Measurements from ENCODE around the gene ATP1B1. TPM values are rescaled to one million over a fixed set of nuclear protein-coding genes. Genes with fewer than 3 reads are reported as not detected.

The ATP1B1 gene
- 16.1 TPM for polyA plus RNA-seq (ENCODE audit: insufficient read length)

DNA sequence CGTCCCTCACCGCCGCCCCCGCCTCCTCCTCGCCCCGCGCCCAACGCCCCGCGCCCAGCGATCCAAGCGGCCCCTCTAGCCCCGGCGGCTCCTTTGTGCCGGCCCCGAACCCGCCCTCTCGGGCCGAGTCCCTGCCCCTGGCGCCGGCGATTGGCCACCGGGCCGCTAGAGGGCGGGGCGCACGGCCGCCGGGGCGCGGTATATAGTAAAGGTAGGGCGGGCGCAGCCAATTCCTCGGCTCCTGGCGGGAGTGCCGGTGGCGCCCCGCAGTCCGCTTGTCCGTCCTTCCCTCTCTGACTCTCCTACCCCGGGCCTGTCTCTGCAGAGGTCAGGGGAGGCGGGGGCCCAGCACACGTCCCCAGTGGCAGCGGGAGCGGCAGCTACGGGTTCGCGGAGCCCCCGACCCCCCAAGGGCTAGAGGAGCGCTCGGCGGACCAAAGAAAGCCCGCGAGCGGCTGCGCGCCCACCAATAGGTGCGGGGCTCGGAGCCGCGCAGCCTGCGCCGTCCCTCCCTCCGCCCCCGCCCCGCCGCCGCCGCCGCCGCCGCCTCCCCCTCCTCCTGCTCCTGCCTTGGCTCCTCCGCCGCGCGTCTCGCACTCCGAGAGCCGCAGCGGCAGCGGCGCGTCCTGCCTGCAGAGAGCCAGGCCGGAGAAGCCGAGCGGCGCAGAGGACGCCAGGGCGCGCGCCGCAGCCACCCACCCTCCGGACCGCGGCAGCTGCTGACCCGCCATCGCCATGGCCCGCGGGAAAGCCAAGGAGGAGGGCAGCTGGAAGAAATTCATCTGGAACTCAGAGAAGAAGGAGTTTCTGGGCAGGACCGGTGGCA is at the start of gene ATP1B1:
ATP1B1 (plus strand) TSS at position 596 of the 826 bp plus-strand sequence; CDS start at position 736, 140 bp downstream.
- DNase-seq (ENCODE audit: low read depth) = no peak

DNA sequence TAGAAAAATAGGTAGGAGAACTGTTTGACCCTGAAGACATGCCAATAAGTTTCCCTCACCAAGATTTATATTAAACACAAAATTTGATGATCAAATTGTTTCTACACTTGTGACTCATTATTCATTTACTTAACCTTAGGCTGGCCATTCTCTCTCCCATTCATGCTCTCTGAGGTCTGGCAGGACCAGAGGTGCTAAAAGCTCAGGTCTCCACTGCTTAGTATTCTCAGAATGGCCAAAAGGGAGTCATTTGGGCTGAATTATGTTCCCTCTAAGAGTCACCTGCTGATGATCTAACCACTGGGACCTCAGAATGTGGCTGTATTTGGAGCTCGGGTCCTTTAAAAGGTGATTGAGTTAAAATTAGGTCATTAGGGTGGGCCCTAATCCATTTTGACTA is 47.1 kb upstream of the ATP1B1 start:
- no peak for DNase-seq (ENCODE audit: low read depth)

DNA sequence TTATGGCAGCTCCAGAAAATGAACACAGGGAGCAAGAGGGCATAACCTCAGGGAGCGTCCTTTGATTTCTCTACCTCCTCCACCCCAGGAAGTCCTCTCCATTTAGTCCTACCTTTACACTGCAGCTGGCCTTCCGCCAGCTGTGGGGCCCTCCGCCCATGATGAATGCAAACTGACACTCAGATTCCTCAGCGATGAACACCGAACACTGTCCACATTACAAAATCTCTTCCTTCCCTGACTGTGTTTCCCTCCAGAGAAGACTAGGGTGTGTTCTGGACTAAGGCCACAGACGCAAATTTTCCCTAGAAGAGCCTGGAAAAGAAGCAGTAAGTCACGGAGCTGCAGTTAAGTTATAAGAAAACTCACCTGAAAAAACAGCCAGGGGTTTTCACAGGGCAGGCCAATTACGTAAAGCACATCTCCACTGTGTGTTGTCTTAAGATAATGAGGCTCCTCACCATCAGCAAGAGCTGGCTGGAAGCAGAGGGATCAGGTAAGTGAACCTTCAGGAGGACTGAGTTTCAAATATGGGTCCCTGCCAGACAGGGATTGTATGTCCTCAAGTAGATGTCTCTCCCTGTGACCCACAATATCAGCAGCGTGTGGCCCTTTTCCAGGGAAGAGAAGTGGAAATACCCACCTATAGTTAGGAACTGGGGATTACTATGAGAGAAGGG is 46.3 kb upstream of the ATP1B1 start:
- DNase-seq (ENCODE audit: low read depth) = peak; percentile 46

DNA sequence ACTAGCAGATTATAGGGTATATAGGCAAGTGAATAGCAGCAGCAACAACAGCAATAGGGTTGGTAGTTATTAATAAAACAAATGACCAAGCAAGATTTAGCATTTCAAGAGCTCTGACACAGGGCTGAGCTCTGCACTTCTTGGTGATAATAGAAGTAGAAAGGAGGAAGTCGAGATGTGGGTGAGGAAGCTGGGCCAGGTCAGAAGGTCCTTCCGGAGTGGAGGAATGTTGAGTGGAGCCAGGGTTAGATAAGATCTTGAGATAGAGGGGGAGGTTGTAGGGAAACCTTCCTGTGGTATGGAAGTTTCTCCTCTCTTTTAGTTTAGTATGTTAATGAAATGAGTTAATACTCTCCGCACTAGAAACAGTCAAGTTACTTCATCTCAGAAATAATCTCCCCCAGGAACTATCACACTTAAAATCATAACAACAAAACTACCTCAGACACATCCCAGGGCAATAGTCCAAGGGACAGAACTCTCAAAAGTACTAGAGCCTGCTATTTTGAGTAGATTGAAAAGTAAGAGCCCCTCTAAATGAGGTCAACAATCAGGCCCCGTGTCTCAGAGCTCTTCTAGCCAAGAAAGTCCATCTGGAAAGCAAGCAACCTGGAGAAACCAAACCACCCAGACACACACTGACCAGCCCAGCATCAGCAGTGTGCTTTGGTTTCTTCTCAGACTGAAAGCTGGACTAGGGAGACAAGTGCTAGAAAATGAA is 45.4 kb upstream of the ATP1B1 start:
- peak; percentile 60 for DNase-seq (ENCODE audit: low read depth)

DNA sequence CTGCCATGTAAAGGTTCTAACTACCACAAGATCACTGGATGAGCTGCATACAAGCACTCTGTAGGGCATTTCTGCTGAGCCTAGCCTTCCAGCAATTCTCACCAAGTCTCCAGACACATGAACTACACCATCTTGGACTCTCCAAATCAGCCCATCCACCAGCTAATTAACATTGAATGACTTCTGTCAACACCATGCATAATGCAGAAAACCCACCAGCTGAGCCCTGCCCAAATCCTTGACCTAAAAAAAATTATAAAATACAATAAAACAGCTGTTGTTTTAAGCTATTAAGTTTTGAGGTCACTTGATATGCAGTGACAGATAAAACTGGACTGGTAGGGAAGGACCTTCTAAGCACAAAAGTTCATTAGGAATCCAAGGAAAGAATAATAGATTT is 44.3 kb upstream of the ATP1B1 start:
- DNase-seq (ENCODE audit: low read depth) = no peak

DNA sequence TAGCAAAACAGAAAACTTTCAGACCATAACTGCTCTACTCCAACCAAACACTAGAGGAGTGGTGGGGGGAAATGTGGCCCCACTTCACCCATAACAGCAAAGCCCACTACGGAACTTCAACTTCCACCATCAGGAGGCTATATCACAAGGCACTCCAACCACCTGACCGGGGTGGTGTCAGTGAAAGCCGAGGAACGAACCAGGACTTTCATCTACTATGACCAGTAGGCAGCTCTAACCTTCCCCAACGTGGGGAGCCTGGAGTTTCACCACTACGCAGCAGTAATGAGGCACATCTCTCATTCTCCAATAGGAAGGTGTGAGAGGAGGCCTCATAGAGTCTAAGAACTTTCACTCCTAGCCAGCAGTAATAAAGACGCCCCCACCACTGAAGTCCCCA is 42.4 kb upstream of the ATP1B1 start:
- no peak for DNase-seq (ENCODE audit: low read depth)

DNA sequence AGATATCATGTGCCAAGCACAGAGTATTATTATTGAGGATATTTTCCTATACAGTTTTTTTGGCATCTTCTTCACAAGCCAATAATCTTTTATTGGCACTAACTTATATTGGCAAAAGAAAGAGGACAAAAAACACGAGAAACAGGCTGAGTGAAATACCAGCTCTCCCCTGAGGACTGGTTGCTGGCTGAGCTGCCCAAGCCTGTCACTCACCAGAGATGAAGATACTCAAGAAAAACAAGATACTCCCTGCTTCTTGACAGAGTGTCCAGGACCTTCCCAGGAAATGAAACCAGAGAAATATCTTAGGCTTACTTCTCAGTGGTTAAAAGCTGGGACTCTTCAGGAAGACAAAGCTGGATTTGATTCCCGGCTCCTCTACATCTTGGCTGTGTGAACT is 35.9 kb upstream of the ATP1B1 start:
- no peak for DNase-seq (ENCODE audit: low read depth)

DNA sequence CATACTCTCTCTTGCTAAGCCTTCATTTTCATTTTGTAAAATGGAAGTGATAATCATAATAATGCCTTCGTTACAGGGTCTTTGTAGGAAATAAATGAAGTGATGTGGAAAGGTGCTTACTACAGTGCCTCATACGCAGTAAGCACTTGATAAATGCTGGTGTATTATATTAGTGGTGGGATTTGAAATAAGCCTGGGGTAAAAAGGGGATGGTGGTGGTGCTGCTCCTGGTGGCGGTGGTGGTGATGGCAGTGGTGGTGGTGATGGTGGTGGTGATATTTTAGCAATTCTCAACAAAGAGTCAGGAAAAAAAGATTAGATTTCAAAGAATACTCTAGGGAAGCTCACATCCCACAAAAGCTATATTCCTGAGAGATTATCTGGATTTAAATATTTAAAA is 35.5 kb upstream of the ATP1B1 start:
- no peak for DNase-seq (ENCODE audit: low read depth)

DNA sequence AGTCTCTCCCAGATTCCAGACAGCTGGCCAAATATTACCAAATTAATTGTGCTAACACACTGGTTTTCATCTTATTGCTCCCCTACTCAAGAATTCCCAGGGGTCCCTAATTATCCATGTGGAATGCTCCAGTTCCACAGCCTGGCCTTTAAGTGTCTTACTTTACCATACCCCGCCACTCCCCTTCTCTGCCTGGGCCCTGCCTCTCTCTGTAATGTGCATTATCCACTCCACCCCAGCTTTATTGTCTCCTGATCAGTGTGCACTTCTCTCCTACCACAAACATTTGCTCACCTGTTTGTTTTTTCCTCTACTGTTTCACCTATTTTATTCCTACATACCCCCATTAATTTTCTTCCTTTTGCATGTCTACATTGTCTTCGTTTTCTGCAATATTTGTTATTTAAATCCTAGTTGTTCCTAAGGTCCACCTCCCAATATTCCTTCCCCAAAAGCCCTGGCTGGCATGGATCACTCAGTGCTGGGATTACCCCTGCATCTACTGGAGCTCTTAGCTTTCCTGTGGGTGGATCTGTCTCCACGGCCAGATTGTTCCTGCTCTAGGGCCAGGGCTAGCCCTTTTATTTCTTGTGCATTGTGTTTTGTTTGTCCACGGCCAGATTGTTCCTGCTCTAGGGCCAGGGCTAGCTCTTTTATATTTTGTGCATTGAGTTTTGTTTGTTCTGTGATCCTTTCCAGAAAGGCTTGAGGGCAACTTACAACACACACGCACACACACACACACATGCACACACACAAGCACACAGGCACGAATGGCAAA is 33.4 kb upstream of the ATP1B1 start:
- no peak for DNase-seq (ENCODE audit: low read depth)

DNA sequence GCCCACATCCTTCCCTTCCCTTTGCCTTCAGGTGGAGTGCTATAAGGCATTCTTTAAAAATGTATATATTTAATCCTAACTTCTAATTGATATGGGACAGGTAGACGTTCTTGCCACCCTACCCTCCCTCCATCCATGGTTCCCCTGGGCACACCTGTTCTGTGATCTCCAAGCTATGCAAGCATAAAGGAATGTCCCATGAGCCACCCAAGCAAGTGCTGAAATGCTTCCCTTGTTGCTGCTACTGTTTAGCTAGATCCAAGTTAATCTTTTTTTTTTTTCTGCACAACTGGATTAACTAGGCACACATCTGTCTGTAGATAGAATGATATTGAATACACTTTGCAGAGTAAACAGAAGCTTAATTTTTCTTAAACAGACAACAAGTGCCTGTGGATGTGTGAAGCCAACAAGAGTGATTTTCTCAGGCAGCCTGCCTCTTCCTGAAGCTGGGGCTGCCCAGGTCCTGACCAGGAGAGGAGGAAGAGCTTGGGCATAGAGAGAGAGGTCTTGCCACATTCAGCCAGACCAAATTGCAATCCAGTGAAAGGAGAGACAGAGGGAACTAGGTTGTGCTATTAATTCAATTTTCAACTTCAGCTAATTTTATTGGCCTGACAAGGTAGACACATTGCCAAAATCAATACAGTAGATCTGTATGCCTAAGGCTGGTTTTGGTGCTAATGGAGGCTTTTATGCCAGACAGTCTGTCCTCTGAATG is 28.2 kb upstream of the ATP1B1 start:
- no peak for DNase-seq (ENCODE audit: low read depth)

DNA sequence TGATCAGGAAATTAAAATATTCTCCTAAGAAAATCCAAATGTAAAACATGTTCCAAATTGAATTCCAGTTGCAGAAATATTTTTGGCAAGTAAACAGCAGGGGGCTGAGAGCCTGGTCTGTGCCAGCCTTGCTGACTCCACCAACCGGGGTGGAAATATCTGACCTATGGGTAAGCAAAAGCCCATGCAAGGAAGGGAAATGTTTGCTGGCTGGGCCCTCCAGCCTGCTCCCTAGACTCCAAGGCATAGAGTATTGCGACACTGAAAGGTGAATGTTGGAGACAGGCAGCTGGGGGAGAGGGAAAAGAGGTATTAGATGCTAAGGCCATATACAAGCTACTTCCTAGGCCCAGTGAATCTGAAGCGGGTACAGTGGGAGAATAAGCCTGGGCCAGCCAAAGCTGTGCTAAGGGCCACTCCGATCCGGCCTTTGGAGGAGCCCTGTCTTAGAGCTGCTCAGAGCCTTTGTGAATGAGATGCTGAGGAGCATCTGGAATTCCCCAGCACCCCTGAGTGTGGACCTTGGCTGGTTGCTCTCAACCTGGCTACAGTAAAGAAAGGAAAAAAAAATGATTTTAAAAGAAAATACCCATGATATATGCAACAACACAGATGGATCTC is 24.9 kb upstream of the ATP1B1 start:
- no peak for DNase-seq (ENCODE audit: low read depth)

DNA sequence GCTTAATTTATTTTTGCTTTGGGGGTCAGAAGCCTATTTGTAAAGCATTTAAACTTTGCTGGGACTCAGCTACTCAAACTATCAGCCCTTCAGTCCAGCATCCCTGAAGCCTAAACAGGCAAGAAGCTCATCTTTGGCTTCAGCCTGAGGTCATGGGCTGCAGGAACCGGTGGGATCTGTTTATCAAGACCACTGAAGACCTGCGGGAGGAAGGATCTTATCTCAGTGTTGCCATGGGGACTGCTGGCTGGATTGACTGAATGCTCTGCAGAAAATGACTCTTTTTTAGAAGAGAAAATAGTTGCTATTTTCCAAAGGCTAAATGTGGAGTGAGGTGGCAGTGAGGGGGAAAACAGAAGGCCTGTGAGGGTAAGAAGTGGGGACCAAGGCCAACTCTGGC is 20.6 kb upstream of the ATP1B1 start:
- no peak for DNase-seq (ENCODE audit: low read depth)

DNA sequence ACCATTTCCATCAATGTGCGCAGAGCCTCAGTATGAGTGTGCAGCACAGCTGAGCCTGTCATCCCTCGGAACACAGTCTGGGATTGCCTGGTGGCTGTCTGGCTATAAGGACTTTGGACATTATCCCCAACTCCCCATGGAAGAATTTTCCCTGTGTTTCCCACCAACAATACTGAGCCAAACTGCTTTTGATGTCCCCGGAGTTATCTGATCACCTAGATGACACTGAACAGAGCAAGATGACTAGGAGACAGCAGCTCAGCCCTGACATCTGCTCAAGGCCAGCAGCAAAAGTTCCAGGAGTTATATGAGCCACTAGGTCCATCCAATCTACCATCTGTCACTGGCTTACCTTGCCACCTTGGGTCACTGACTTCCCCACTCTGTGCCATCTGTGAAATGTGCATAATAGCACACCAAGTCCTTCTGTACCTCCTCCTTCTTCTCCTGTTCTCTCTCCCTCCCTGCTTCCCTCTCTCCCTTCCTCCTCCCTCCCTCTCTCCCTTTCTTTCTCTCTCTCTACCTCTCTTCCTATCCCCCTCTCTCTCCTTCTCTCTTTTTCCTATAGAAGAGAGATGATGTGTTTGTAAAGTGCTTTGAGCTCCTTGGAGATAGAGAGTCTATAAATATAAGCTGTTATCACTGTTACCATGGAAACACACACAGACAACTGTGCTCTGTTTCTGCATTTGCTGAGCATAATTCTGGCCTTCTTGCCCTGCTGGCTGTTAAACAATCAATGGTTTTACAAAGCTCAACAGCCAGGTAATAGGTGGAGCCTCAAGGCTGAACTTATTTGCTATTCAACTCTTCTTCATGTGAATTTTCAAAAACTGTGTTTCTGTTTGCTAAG is 19.7 kb upstream of the ATP1B1 start:
- DNase-seq (ENCODE audit: low read depth) = no peak

DNA sequence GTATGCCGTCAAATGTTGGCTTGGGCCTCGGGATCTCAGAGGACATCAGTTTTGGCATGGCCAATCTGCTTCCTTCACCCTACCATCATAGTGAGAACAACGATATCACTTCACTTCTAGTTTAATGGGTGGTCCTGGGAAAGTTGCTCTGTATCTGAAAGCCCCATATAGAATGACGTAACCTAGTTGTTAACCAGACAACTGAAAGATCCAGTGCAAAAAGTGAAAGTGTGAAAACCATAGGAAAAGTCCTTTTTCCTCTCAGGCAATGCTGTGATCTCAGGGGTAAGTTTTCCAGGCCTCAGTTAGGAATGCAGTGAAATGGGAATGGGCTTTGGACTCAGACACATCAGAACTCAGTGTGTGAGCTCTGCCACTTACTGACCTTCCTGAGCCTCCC is 18.6 kb upstream of the ATP1B1 start:
- no peak for DNase-seq (ENCODE audit: low read depth)

DNA sequence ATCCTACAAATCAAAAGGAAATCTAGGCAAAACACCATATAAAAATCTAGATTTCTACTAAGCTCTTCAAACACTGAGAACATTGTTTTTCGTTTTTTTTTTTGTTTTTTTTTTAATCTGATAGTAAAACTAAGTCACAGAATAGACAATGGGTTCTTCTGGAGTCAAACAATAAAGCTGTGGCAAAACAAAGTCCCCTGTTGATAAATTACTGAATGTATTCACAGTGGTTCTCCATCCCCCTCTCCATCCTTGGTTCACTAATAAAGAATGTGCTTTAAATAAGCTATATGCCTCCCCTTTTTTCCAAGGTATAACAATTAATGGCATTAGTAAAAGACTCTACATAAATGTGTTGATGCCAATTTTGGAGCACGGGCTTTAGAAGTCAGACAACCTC is 16.7 kb upstream of the ATP1B1 start:
- DNase-seq (ENCODE audit: low read depth) = no peak

DNA sequence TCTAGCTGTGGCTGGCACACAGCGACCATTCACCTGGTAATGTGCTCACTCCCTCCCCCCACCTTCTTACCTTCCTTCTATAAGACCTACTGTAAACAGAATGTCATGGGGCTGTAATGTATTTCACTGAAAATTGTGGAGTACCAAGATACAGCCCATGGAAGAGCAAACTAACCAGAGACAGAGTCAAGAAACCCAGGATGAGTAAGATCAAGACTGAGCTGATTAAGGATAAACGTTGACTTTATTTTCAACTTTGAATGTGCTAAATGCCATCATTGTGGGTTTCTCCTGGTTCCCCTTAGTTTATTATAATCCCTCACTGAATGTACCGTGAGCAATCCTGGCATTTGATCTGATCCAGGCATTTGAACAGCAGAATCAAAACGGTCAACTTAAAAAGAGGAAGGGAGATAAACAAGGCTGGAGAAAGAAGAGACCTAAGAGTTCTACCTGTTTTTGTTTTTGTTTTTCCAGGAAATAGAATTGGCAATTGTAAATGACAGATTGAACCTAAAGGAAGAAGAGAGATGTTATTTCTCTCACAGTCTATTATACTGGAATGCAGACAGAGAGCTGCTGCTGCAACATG is 16.1 kb upstream of the ATP1B1 start:
- no peak for DNase-seq (ENCODE audit: low read depth)

DNA sequence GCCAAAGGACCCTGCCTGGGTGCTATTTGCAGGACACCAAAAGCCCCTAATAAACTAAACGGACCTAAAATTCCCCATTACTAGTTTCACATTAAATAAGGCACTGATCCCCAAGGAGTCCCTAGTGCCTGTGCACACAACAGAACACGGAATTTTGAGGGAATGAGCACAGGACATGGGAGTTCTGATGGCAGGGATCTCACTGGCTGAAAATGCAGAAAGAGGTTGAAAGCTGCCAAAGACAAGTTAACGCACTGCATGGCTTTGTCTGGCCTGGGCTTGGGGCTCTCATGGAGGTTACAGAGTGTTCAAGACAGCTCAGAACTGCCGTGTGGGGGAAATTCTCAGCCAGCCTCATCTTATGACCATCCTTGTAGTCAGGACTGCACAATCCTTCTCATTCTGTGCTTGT is 15.6 kb upstream of the ATP1B1 start:
- no peak for DNase-seq (ENCODE audit: low read depth)

DNA sequence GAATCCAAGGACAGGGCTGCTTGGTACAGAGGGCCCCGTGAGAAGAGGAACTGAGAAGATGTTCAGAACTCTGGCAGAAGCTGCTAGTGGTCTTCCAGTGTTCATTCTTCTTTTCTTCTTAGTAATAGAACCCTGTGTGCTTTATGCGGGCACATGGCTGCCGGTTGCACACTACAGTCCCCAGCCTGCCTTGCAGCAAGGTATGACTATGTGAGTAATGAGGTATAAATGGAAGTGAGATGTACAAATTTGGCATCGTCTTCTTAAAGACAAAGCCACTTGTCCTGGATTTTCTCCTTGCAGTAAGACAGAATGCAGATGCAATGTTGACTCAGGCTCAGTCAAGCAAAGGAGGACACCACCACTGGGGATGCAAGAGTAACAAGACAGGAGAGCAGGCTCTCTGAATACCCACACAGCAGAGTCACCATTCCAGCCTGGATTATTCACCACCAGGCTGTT is 15.0 kb upstream of the ATP1B1 start:
- DNase-seq (ENCODE audit: low read depth) = no peak

DNA sequence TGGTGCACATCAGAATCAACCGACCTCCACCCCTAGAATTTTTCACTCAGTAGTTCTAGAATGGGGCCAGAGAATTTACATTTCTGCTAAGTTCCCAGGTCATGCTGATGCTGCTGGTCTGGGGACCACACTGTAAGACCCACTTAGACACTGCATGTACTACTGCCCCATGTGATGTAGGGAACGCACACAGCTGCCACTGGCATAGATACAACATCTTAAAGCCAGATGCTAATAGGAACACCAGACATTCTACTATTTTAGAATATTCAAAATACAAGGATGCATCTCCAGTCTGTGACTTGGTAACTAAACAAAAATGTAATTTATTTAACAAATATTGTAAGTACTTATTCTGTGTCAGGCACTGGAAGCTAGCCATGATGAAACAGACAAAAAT is 14.1 kb upstream of the ATP1B1 start:
- no peak for DNase-seq (ENCODE audit: low read depth)

Data from forelimb muscle (tissue), 1 donor.